D341Med (cell line): ENCODE data around the gene RNF2.
A peak's percentile ranks its signal among the peaks of the same experiment; 100 is the strongest.
"Not testable (repeated sequence)": the region's sequence is repeated elsewhere in the genome, so short reads cannot be mapped to it uniquely, and the experiment has no call there.

Experiments
- DNase-seq: peaks from one replicate; pipeline ENCODE4 v3.0.0; 2012; ENCODE audit warnings: low spot score

RNF2 gene

DNA sequence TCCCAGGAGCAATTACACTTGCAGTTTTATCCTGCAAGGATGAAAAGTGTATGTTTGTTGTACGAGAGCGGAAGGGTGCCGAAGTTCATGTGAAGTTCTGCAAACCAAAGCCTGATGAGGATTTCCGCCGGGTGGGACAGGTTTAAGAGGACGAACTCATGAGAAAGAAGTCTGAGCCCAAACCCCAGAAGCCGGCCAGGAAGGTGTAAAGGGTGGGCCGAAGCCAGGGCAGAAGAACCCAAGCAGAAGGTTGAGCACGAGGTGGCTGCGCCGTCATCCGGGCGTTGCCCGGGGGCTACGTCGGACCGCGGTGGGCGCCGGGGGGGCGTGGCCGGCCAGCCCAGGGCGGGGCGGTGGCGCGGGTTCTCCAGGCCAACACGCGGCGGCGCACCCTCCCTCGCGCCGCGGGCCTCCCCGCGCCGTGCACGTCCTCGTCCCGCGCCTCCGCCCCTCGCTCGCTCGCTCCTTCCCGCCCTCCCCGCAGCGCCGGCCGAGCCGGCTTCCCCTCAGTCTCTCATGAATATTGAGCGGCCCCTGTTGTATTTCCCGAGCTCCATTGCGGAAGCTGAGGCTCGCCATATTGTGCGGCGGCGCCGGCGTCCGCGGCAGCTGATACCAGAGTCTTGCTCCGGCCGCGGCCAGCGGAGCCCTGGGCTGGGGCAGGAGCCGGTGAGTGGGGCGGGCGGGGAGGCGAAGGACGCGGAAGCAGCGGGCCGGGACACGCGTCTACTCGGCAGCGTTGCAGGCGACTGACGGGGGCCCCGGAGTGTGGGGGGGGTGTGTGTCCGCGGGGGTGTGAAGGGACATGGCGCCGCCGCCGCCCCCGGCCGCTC, at the start of gene RNF2:
Gene RNF2, plus strand, starts transcription at position 578 of the 833 bp plus-strand sequence. CDS start 41,996 bp downstream, outside the sequence.
- DNase-seq, result peak; percentile 98

DNA sequence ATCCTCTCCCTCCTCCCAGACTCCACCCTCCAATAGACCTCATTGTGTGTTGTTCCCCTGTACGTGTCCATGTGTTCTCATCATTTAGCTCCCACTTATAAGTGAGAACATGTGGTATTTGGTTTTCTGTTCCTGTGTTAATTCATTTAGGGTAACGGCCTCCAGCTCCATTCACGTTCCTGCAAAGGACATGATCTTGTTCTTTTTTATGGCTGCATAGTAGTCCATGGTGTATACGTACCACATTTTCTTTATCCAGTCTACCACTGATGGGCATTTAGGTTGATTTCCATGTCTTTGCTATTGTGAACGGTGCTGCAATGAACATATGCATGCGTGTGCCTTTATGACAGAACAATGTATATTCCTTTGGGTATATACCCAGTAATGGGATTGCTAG, 45.4 kb upstream of the RNF2 start:
- DNase-seq, result not testable (repeated sequence)

DNA sequence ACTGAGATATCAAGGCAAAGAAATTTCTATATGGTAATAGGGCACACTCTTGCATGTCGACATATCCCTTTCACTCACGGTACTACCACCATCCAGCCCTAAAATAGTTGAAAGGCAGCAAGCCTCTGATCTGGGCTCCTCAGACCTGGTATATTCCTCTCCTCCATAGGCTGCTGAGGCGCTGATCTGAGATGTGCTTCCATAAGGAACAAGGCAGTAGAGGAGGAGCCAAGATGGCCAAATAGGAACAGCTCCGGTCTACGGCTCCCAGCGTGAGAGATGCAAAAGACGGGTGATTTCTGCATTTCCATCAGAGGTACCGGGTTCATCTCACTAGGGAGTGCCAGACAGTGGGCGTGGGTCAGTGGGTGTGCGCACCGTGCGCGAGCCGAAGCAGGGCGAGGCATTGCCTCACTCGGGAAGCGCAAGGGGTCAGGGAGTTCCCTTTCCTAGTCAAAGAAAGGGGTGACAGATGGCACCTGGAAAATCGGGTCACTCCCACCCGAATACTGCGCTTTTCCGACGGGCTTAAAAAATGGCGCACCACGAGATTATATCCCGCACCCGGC, 44.0 kb upstream of the RNF2 start:
- not testable (repeated sequence) for DNase-seq

DNA sequence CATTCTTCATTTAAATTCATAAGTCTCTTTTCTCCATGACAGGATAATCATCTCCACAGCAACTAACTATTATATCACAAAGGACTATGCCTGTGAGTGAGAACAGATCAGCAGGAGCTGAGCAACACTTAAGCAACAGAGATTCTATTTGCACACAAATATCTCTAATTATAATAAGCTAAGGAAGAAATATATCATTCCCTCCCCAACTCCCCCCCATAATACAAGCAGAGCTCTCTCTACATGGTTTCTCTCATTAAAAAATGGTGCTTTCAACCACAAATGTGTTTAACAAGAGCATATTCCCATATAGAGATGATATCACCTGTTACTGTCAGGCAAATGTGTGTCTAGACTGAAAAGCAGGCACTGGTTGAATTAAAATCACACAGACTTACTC, 36.5 kb upstream of the RNF2 start:
- DNase-seq, result no peak

DNA sequence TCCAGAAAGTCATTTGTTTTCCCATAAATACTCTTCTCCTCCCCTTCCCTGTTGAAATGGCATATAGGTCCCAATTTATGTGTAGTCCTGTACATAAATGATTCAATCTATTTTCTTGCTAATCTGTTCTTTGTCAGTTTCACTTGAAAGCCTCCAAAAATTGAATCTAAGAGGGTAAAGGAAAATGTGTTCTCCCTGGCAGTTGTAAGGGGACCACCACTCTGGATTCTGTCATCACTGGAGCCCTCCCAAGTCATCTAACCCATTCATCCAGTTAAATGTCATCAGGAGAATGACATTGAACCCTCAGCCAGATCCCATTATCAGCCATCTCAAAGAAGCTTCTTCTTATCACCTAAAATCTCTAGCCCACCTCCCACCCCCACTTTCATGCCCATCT, 35.0 kb upstream of the RNF2 start:
- DNase-seq, result no peak

DNA sequence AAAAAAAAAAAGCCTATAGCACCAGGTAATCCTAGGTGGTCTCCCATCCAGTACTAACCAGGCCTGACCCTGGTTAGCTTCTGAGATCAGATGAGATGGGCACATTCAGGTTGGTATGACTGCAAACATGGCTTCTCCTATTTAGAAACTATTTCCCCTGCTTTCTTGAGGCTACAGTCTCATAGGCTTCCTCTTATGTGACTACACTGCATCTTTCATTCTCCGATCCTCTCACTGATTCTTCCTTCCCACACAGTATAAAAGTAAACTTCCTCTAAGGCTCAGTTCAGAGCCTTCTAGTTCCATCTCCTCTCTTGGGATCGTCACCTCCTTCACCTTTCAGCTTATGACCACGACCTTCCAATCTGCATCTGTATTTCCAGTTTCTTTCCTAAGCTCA, 30.4 kb upstream of the RNF2 start:
- DNase-seq, result no peak

DNA sequence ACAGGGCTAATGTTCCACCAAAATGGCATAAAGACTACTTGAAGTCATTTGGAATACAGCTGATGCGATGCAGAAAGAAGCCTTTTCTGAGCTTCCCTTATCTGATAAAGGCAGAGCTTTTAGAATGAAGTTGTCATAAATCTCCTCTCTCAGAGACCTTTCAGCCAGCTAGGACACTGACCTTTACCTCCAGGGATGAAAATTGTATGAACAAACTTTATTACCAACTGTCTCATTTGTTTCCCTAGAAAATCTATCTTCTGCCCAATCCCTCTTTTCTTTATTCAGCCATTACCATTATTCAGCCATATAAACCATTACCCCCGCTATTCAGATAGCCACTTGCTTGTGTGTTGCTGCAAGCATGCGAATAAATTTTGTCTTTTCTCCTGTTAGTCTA, 29.7 kb upstream of the RNF2 start:
- DNase-seq, result no peak

DNA sequence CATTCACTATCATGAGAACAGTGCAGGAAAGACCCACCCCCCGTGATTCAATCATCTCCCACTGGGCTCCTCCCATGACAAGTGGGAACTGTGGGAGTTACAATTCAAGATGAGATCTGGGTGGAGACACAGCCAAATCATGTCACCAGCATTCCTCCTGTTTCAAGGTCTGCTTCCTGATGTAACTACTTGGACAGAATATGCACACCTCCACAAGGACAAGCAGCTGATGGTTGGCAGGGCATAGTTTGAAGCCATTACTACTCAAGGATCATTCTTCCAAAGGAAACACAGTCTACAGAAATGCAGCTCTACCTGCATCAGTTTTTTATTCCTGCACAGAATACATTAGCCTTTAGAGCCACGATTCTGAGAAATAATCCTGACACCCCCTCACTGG, 28.5 kb upstream of the RNF2 start:
- DNase-seq, result no peak

DNA sequence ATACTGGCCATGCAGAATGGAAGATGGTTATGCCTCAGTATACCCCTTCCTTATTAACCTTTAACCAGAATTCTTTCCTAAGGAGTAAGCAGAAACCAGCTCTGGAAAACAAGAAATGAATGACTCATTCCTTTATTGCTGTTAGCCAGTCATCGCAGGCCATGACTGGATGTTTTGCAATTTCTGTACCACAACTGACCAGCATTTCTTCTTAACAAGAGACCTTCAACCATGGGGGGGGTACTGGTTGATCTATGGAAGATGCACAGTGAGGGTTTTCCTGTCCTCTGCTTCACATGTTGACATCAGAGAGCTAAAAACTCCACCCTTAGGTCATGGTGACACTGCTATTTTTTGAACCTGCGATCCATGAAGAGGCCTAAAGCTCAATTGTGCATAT, 28.0 kb upstream of the RNF2 start:
- no peak for DNase-seq

DNA sequence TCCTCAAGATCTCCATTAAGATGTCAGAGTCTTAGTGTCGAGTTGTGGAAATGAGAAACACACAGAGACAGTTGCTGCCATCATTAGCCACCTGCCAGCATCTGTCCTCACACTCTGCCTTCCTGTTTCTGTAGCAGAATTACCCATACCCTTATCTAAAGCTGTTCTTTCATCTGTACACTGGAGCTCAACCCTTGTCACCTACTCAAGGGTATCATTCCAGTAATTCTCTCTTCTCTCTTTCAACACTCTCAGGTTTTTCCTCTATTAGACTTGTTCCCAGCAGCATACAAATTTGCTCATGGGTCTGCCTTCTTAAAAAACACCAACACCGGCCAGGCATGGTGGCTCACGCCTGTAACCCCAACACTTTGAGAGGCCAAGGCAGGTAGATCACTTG, 27.4 kb upstream of the RNF2 start:
- no peak for DNase-seq

DNA sequence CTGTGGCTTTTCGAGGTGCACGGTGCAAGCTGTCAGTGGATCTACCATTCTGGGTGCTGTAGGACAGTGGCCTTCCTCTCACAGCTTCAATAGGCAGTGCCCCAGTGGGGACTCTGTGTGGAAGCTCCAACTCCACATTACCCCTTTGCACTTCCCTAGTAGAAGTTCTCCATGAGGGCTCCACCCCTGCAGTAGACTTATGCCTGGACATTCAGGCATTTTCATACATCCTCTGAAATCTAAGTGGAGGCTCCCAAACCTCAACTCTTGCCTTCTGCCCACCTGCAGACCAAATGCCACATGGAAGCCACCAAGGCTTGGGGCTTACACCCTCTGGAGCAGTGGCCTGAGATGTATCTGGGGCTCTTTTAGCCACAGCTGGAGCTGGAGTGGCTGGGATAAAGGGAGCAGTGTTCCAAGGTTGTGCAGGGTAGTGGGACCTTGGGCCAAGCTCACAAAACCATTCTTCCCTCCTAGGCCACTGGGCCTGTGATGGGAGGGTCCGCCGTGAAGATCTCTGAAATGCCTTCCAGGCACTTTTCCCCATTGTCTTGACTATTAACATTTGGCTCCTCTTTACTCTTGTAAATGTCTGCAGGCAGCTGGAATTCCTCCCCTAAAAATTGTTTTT, 18.0 kb upstream of the RNF2 start:
- DNase-seq, result no peak

DNA sequence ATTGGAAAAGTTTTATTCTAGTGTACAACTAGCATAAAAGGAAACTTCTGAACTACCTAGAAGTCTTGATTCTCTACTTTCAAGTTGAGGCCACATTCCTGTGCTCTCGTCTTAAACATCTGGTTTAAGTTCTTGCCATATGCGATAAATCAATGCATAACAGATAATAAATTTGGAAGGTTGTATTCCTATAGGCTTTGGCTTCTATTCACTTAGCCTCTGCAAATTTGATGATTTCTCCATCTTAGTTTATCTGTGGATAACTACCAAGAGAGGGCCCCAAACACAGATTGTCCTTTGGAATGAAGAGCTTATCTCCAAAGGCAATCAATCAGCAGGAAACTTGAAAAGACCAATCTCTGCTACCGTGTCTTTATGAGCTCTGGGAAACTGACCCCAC, 11.7 kb upstream of the RNF2 start:
- DNase-seq, result no peak

DNA sequence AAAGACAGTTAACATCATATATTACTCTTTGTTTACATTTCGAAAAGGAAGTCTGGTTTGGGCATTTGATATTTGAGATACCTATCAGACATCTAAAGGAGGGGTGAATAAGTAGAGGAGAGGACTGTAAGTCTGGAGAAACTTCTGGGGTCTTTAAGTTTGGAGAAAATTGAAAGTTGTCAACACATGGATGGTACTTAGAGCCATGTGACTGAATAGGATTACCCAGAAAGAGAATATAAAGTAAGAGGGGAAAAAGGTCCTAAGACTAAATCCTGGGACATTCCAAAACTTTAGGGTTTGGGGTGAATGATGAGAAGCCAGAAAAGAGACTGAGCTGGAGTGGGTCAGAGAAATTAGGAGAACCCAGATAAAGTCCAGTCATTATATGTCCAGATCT, 10.1 kb upstream of the RNF2 start:
- DNase-seq, result no peak

DNA sequence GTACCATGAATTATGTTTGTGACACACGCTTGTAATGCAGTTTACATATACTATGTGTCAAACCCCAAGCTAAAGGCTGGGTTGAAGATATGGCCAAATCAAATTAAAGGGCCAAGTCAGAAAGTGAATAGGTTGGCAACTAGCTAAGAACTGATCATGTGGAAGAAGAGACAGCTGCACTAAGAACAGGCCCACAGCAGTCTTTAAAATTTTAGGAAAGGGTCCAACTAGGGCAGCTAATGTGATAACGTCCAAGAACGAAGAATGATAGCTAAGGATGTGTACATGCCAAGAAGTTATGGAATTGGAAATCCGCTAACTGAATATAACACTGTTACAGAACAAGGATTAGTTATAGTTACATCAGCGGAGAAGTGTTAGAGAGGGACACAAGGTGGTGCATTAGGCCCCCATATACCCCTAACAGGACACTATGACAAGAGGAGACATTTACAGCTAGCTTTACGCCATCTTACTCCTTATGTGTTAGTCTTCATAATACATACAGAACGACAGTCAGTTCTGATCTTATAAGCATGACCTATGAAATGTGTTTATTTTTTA, 6.5 kb upstream of the RNF2 start:
- no peak for DNase-seq

DNA sequence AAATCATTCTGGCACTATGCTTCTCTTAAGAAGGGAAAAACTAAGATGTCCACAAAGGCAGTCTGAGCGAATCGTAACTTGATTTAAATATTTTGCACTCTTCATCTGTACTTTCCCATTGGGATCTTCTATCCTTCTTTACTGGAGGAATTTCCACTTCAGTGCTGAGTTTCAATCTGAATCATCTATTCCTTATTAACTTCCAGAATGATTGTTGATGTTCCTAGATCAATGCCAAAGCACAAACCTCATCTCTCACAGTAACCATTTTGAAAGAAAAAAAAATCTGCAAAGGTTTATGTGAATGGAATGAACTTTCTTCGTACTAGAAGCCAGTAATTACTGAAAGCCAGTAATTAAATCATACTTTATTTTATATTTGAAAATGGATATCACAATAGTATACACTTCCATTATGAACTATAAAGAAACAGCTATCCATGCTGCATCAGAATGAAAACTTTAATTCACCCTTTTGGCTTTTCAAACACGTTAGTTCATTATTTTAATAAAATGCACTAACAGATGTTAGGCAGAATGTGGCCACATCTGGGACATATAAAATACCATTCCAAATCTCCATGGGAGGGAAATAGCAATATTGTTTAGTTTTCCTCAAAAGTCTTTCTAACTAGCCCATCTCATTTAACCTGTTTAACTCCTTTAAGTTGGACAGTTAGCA, 5.5 kb upstream of the RNF2 start:
- no peak for DNase-seq

DNA sequence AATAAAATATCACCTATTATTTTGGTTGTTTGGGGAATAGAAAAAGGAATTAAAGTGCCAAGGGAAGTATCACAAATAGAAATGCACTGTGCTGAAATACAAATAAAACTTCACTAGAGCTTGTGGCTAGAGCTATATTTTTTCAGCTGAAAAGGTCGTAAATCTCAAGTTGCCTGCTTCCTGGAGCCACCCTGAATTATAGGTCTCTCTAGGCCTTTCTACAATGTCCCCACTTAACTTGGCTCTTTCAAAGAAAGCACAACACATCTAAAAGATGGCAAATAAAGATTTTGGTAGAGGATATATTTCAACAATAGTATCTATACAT, 5.0 kb upstream of the RNF2 start:
- no peak for DNase-seq

DNA sequence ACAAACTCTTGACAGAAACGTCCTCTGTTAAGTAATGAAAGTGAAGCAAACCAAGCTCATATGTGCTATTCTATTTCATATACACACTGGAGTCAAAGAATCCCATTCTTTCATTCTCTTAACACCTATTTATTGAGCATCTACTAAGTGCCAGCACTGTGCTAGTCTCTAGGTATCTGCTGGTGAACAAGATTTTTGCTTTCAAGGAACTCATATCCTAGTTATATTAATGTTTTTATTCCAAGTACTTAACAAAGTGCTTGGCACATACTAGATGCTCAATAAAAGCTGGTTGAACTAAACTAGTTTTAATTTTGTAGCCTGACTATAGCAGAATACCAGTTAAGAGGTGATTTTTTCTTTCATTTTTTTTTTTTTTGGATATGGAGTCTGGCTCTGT, 3.6 kb upstream of the RNF2 start:
- DNase-seq, result no peak

DNA sequence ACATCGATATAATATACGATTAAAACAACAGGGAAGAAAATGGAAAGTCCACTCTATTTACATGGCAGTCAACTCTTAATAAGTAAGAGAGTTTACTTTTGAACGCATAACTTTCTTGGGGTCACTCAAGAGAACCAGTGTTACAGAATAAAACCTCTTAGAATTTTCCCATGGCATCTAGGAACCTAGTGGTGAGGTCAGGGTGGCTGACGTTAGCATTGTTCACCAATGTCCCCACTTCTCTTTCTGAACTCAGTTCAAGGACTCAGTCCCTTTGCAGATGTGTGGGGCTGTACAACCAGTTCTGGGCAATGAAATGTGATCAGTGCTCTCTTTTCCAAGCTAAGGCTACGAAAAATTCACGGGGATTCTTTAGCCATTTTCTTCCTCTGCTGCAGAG, 2.6 kb upstream of the RNF2 start:
- no peak for DNase-seq

DNA sequence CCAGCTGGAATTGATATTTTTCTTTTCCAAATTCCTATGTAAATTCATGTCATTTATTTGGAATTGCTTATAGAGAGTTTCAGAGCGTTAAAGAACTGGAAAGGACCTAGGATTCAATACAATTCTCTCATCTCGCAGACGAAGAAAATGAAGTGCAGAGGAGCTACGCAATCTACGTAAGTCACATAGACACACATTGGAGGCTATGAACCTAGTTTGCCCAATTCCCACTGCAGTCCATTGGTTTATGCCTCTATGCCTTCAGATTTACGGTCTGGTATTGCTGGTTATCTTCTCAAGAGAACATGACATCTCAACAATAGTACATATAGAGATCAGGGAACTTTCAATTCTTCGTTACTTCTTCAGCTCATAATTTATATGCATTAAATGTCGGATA, 971 bp upstream of the RNF2 start:
- DNase-seq, result no peak

DNA sequence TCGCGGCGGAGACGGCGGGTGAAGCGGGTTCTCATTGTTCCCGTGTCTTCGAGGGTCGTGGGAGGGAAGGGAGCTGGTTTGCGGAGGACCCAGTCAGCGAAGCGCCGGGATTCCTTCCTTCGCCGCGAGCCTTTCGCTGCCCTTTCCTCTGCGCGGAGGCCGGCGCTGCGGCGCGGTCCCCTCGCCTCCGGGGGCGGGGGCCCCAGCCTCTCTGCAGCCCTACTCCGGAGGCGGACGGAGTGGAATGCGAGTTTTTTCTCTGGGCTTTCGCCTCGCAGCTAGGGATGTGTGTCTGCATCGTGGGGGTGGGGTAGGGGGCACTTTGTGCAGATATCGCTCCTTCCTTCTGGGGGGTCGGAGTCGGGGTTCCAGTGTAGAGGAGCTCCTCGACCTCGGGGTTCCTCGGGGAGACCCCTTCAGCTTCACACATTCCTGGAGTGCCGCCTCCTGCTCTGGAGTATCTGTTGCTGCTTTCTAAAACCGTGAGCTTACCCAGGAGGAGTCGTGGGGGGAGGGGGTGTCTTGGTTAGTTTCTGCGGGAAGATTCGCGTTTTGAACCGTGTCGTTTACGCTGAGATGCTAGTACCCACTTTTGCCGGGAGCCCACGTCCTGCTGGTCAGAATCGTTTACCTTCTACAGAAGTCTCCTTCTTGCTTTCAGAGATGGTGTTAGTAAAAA, 595 bp downstream of the RNF2 start:
- DNase-seq, result peak; percentile 80

DNA sequence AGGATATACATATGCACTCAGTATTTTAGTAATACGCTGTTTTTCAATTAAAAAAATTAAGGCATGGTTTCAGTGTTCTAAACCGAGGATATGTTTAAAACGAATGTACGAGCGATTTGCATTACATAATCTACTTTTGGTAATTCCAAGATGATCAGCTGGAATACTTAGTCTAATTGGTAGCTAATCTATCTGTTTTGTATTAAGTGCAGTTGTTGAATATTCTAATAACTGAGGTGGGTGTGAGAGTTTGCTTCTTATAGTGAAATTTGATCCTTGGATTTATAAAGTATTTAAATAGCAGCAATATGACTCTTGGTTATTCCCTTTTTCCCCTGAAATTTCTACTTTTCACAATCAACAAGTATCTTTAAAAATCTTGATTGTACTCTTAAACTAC, 1.3 kb downstream of the RNF2 start:
- DNase-seq, result no peak

DNA sequence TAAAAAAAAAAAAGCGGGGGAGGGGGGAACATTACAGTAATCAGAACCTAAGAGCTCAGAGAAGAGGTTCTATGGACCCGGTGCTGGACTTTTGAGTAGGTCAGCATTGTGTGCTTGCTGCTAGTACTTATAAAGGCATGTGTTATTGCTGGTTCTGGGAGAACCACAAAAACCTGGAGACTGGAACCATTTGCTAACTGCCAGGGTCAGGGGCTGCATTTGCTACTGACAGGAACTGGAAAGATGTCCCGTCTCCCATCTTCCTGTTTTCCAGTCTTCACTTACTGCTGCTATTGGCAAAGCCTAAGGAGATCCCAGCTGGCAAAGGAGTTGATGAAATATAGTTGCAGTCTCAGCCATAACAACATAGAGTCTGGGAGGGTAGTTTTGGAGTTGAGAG, 4.3 kb downstream of the RNF2 start:
- no peak for DNase-seq
